Suprapubic skin (tissue), 4 donors: Measurements from ENCODE around the gene USP3.

Experiments used
- EP300 ChIP-seq: sonication (generic); formaldehyde crosslinking; IDR thresholded peaks from one replicate; pipeline ENCODE4 v1.6.1; 2017; ENCODE audit warnings: antibody characterized with exemption
- POLR2A ChIP-seq, 2 donors: fragments of 450-650 bp; IDR thresholded peaks; one replicate each; pipeline ENCODE4 v1.6.1; 2017; ENCODE audit warnings: antibody characterized with exemption in 2 of 2, mild to moderate bottlenecking in 2 of 2, moderate library complexity in 2 of 2
- POLR2AphosphoS5 ChIP-seq, 3 donors: sonication (generic); formaldehyde crosslinking; IDR thresholded peaks; one replicate each; pipeline ENCODE4 v1.6.1; 2017; ENCODE audit warnings: antibody characterized with exemption in 3 of 3
- TF ChIP-seq, protein P1 (sequence below), 2 donors: fragments of 200-600 bp in 1 of 2; fragments of 450-650 bp in 1 of 2; sonication (generic) in 1 of 2; IDR thresholded peaks; one replicate each; pipeline ENCODE4 v1.5.1; 2016 to 2019; ENCODE audit warnings: antibody characterized with exemption in 2 of 2, mild to moderate bottlenecking in 1 of 2, moderate library complexity in 1 of 2

- no peak for TF ChIP-seq POLR2A (IDR thresholded peaks at IDR 0.05)
- TF ChIP-seq, protein P1, sequence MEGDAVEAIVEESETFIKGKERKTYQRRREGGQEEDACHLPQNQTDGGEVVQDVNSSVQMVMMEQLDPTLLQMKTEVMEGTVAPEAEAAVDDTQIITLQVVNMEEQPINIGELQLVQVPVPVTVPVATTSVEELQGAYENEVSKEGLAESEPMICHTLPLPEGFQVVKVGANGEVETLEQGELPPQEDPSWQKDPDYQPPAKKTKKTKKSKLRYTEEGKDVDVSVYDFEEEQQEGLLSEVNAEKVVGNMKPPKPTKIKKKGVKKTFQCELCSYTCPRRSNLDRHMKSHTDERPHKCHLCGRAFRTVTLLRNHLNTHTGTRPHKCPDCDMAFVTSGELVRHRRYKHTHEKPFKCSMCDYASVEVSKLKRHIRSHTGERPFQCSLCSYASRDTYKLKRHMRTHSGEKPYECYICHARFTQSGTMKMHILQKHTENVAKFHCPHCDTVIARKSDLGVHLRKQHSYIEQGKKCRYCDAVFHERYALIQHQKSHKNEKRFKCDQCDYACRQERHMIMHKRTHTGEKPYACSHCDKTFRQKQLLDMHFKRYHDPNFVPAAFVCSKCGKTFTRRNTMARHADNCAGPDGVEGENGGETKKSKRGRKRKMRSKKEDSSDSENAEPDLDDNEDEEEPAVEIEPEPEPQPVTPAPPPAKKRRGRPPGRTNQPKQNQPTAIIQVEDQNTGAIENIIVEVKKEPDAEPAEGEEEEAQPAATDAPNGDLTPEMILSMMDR (IDR thresholded peaks at IDR 0.05): no peak
- no peak for TF ChIP-seq POLR2AphosphoS5 (IDR thresholded peaks at IDR 0.05)
- TF ChIP-seq EP300: no peak
Measured at GRCh38 chr15:63526401-63526800, 22.0 kb downstream of the USP3 start.
